ENCODE measurements around the gene EPHA7.
A peak's percentile ranks its signal among the peaks of the same experiment; 100 is the strongest.

Gene EPHA7

GRCh38 chr6:93419304-93420162, at the start of gene EPHA7:
Gene EPHA7, minus strand, starts transcription at chr6:93419559. Its CDS starts 218 bp downstream, at chr6:93419341.
- in situ Hi-C loops (cut with MboI; ENCODE audit: low sequenced_read_pairs) = no loop called here
- Histone ChIP-seq H3K9me3 (no peaks in the 10 kb centered on the region), H3K36me3 (replicated peaks) (no peaks in the 10 kb centered on the region), H3K4me1 (peaks cover 5% of the 10 kb centered on the region), H3K4me3 (peak within 1 kb of the TSS; percentile 59), H3K27me3 (ENCODE audit: low read depth) (peaks cover 7% of the 10 kb centered on the region; the same call in 1 of the 2 replicates)
- DNase-seq (ENCODE audit: low spot score in 2 of 2) = peak; percentile 94 to 98

- in situ Hi-C loops (cut with MboI; ENCODE audit: low sequenced_read_pairs) = no loop called here
- Histone ChIP-seq H3K27me3 (ENCODE audit: low read depth) (no peaks in the 10 kb centered on the region; the same call in 1 of the 2 replicates), H3K4me1 (peaks cover 10% of the 10 kb centered on the region), H3K36me3 (replicated peaks) (no peaks in the 10 kb centered on the region), H3K9me3 (no peaks in the 10 kb centered on the region), H3K4me3 (no peak overlapping the region)
- peak; percentile 42 to 59 for DNase-seq (ENCODE audit: low spot score in 2 of 2)
These were observed 48.9 kb upstream of the EPHA7 start for GRCh38 chr6:93468291-93468690.

DNA sequence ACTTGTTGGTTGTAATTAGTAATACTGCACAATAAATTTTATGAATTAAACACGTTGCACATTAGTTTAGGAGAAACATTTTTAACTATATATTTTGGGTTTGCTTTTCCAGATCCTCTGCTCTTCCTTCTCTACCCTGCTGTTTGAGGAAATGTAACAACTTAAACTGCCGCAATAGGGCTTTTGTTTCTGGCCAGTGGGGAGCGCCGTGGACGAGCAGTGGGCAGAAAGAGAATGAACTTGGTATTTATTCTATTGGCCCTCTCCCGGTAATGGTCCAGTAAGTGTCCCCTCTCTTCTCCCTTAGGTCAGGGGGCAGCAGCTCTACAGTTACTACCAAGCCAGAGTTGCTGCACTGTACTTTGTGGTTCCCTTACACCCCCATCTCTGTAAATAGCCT, 35.2 kb upstream of the EPHA7 start:
- peak in 1 of 2 experiments; percentile 7 for DNase-seq (ENCODE audit: low spot score in 2 of 2)
- Histone ChIP-seq H3K27me3 (ENCODE audit: low read depth) (no peaks in the 10 kb centered on the region), H3K4me1 (no peaks in the 10 kb centered on the region), H3K36me3 (replicated peaks) (no peaks in the 10 kb centered on the region), H3K4me3 (no peak overlapping the region), H3K9me3 (no peaks in the 10 kb centered on the region)
- in situ Hi-C loops (cut with MboI; ENCODE audit: low sequenced_read_pairs) = no loop called here

GRCh38 chr6:93453956-93454355, 34.6 kb upstream of the EPHA7 start:
- Histone ChIP-seq H3K36me3 (replicated peaks) (no peaks in the 10 kb centered on the region), H3K9me3 (no peaks in the 10 kb centered on the region), H3K27me3 (ENCODE audit: low read depth) (no peaks in the 10 kb centered on the region), H3K4me1 (no peaks in the 10 kb centered on the region), H3K4me3 (no peak overlapping the region)
- no peak for DNase-seq (ENCODE audit: low spot score in 2 of 2)
- in situ Hi-C loops (cut with MboI; ENCODE audit: low sequenced_read_pairs) = no loop called here

DNA sequence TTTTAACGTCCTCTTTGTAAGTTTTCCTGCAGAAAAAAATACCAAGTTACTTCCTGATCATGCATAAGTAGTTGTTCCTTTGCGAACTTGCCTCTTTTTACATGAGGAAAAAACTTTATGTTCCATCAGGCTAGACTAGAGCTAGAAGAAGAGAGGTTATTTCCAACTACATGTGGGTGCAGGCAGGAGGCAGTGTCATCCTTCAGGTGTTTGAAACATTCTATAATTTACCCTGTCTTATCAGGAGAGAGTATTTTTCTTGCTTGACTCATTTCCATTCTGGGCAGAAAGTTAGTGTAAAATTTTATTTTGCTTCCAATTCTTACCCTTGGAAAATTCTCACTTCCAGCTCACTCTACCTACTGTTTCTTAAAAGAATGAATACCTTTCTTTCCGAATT, 28.5 kb upstream of the EPHA7 start:
- Histone ChIP-seq H3K4me3 (no peak overlapping the region), H3K27me3 (ENCODE audit: low read depth) (no peaks in the 10 kb centered on the region), H3K36me3 (replicated peaks) (no peaks in the 10 kb centered on the region), H3K9me3 (no peaks in the 10 kb centered on the region), H3K4me1 (no peaks in the 10 kb centered on the region)
- in situ Hi-C loops (cut with MboI; ENCODE audit: low sequenced_read_pairs) = no loop called here
- no peak for DNase-seq (ENCODE audit: low spot score in 2 of 2)

DNA sequence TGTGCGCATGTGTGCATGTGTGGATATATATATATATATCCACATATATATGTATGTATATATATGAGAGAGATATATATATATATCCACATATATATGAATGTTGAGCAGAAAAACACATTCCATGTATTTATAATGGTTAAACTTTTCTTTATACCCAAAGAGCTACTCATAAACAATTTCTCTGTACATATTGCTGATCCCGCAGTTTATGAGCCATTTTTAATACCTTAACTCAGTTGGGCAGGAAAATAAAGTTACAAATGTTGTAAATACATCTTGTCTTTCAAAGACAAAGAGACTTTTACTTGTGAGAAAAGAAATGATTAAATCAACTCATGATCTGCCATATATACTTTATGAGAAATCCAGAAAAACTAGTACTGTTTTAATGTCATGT, 18.1 kb upstream of the EPHA7 start:
- no peaks in the 10 kb centered on the region for H3K36me3 ChIP-seq (replicated peaks)
- H3K4me1 ChIP-seq = no peaks in the 10 kb centered on the region
- DNase-seq (ENCODE audit: low spot score in 2 of 2) = no peak
- in situ Hi-C loops (cut with MboI; ENCODE audit: low sequenced_read_pairs) = no loop called here
- no peaks in the 10 kb centered on the region for H3K9me3 ChIP-seq
- H3K4me3 ChIP-seq = no peak overlapping the region
- no peaks in the 10 kb centered on the region for H3K27me3 ChIP-seq (ENCODE audit: low read depth)

- H3K9me3 ChIP-seq = no peaks in the 10 kb centered on the region
- DNase-seq (ENCODE audit: low spot score in 2 of 2) = no peak
- no peak overlapping the region for H3K4me3 ChIP-seq
- H3K36me3 ChIP-seq (replicated peaks) = no peaks in the 10 kb centered on the region
- in situ Hi-C loops (cut with MboI; ENCODE audit: low sequenced_read_pairs) = no loop called here
- H3K4me1 ChIP-seq = no peaks in the 10 kb centered on the region
- no peaks in the 10 kb centered on the region for H3K27me3 ChIP-seq (ENCODE audit: low read depth)
These were observed 14.2 kb upstream of the EPHA7 start for GRCh38 chr6:93433592-93433991.

DNA sequence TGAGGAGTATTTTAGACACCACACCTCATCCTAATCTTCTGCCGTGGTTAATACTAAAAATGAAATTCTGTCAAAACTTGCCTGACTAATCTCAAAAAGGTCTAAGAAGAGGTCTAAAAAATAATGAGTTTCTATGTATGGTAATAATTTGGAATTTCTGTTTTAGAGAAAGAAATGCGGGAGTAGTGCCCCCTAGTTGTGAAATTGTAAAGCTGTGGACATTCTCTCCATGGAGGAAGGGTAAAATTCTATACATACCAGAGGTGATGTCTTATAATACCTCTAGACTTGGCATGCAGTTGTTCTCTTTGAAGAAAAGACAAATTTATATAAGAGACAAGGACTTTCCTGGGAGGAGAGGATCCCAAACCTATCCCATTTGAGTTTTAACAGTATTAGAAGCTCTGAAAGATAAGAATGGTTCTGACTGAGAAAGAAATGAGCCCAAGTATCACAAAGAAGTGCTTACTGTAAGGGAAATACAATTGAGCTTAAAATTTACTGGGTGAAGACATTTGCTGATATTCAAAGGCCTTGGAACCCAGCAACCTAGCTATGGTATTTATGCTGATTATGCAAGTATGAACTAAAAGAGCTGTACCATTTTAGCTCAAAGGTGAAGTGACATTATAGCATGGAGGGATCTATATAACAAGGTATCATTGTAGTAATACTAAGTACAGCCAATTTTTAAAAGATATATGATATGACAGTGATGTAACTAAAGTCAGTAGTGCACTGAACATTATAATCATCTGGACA, 5.1 kb upstream of the EPHA7 start:
- Histone ChIP-seq H3K9me3 (no peaks in the 10 kb centered on the region), H3K4me3 (no peak overlapping the region), H3K36me3 (replicated peaks) (no peaks in the 10 kb centered on the region), H3K27me3 (ENCODE audit: low read depth) (peaks cover 7% of the 10 kb centered on the region; the same call in 1 of the 2 replicates), H3K4me1 (no peaks in the 10 kb centered on the region; the same call in none of the 2 replicates)
- peak; percentile 27 to 50 for DNase-seq (ENCODE audit: low spot score in 2 of 2)
- in situ Hi-C loops (cut with MboI; ENCODE audit: low sequenced_read_pairs) = no loop called here

- Histone ChIP-seq H3K4me3 (no peak overlapping the region), H3K27me3 (ENCODE audit: low read depth) (peaks cover 7% of the 10 kb centered on the region; the same call in 1 of the 2 replicates), H3K4me1 (no peaks in the 10 kb centered on the region; the same call in none of the 2 replicates), H3K9me3 (no peaks in the 10 kb centered on the region), H3K36me3 (replicated peaks) (no peaks in the 10 kb centered on the region)
- DNase-seq (ENCODE audit: low spot score in 2 of 2) = peak; percentile 57 to 88
- in situ Hi-C loops (cut with MboI; ENCODE audit: low sequenced_read_pairs) = no loop called here
These were observed 4.2 kb upstream of the EPHA7 start for GRCh38 chr6:93423542-93423941.

DNA sequence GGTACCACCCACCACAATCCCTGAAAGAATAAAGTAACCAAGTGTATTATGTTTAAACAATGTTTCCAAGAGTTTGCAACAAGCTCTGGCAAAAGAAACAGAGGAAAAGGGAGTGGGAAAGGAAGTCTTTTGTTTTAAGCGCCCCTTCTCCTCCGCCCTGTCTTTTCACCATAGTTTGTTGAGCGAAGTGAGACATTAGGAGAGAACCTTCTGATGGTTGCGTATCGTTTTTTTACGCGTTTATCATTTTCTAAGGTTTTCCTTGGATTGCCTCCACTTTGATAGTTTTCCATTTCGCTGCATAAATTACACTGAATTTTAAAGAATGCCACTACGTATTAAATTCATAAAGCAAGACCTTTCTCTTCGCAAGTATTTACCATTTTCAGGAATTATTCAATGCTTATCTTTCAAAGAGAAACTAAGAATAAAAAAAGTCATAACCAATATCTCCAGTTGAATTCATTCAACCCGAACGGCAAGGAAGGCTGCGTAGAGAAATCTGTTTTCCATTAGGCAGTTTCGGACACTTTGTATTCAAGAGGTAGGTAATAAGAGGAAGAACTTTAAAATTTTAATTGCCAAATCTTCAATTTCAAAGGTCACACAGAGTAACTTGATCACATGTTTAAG, 920 bp upstream of the EPHA7 start:
- Histone ChIP-seq H3K27me3 (ENCODE audit: low read depth) (peaks cover 7% of the 10 kb centered on the region; the same call in 1 of the 2 replicates), H3K4me3 (peak overlapping the region; percentile 59), H3K9me3 (no peaks in the 10 kb centered on the region), H3K4me1 (peaks cover 5% of the 10 kb centered on the region), H3K36me3 (replicated peaks) (no peaks in the 10 kb centered on the region)
- in situ Hi-C loops (cut with MboI; ENCODE audit: low sequenced_read_pairs) = no loop called here
- DNase-seq (ENCODE audit: low spot score in 2 of 2) = no peak

GRCh38 chr6:93418408-93419303, 703 bp downstream of the EPHA7 start:
- Histone ChIP-seq H3K4me3 (peak overlapping the region; percentile 59), H3K36me3 (replicated peaks) (no peaks in the 10 kb centered on the region), H3K27me3 (ENCODE audit: low read depth) (peaks cover 7% of the 10 kb centered on the region; the same call in 1 of the 2 replicates), H3K4me1 (peaks cover 5% of the 10 kb centered on the region), H3K9me3 (no peaks in the 10 kb centered on the region)
- peak; percentile 51 to 73 for DNase-seq (ENCODE audit: low spot score in 2 of 2)
- in situ Hi-C loops (cut with MboI; ENCODE audit: low sequenced_read_pairs) = no loop called here

DNA sequence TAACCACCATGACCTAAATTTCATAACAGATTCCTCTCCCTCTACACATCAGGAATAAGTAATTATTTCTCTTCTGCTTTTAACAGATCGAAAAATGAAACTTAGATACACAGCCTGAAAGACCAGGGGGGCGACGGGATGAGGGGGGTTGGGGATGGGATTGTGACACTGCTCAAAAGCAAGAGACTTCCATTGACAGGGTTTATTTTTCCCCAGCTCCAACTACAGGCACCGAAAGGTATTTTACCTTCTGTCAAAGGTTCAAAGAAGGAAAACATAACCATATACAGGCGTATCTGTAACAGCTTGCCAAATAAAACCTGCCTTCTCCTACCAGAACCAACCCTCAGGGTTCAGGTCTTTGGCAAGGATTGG, 1.3 kb downstream of the EPHA7 start:
- H3K9me3 ChIP-seq = no peaks in the 10 kb centered on the region
- H3K4me1 ChIP-seq = peaks cover 5% of the 10 kb centered on the region
- H3K27me3 ChIP-seq (ENCODE audit: low read depth) = peaks cover 7% of the 10 kb centered on the region; the same call in 1 of the 2 replicates
- no peaks in the 10 kb centered on the region for H3K36me3 ChIP-seq (replicated peaks)
- DNase-seq (ENCODE audit: low spot score in 2 of 2) = peak in 1 of 2 experiments; percentile 48
- in situ Hi-C loops (cut with MboI; ENCODE audit: low sequenced_read_pairs) = no loop called here
- H3K4me3 ChIP-seq = peak overlapping the region; percentile 59
